HG03280 (cell line): ENCODE data around the gene XRCC1.

Experiments
- ATAC-seq: cut with Tn5 transposase; IDR thresholded peaks from one replicate; pipeline ENCODE4 v1.9.1; 2021; ENCODE audit warnings: mild to moderate bottlenecking, moderate library complexity; ENCODE audit not compliant: unreplicated experiment

The XRCC1 gene

DNA sequence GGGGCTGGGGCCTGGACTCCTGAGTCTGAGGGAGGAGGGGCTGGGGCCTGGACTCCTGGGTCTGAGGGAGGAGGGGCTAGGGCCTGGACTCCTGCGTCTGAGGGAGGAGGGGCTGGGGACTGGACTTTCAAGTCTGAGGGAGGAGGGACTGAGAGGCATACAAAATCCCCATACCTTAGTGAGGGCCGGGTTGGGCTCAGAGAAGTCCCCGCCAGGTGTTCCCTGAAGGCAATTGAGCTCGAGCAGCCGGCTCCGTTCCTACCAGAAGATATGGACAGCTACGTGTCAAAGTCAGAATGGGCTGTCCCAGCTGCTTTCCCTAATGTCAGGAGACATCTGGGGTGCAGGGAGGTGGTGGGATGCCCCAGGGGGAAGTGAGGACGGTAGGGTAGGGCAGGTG is 80.2 kb downstream of the XRCC1 start:
- ATAC-seq: no peak
